Endothelial cell of coronary artery (primary cell): ENCODE measurements around the gene PAN2. TPM values are rescaled to one million over a fixed set of nuclear protein-coding genes. Genes with fewer than 3 reads are reported as not detected.

Experiments used
- total RNA-seq: library from RNA; depleted of rRNA; stranded (reverse); fragments of >200 nt; gene quantifications from 2 replicates; pipeline ENCODE4 v1.2.3, GENCODE V29; 2014

Gene PAN2
- total RNA-seq, result 9.3 and 21.7 TPM in 2 replicates

DNA sequence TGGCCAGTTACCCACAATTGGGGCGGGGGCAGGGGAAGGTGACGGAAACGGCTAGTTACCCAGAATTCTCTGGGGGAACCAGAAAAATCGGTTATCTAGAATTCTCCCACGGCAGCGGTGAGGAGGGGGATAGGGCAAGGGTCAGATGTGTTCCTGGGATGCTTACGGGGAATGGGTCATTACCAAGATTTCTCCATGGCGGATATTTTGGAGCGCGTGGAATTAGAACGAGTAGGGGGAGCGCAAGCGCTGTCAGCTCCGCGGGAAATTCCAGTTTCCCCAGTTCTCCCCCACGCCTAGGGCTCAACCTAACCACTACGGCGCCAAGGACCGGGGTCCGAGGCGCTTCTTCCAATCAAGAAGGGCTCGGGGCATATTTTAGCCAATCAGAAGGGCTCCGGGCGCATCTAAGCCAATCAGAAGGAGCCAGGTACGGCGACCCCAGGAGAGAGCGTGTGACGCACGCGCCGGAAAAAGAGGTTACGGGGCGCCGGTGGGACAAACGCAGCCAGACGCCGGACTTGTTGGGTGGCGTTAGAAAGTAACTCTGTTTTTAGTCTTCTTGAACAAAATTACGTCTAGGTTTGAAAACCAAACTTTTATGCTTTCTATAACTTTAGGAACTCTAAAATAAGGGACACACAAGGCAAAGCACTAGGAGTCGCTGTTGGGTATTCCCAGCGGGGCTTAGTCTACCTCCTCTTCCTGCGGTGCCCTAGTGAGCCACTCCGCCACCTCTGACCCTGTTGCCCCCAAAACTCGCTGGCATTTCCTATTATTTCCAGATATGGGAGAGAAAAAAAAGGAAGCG is at the start of gene PAN2:
PAN2 (minus strand) TSS at position 322 of the 811 bp plus-strand sequence. CDS start 906 bp downstream, outside the sequence.

GRCh38 chr12:56362130-56363059 is 28.6 kb upstream of the PAN2 start, which contains the start of gene APOF:
TSS of gene APOF (minus strand) at chr12:56362857. CDS start at chr12:56362745, 112 bp downstream.

DNA sequence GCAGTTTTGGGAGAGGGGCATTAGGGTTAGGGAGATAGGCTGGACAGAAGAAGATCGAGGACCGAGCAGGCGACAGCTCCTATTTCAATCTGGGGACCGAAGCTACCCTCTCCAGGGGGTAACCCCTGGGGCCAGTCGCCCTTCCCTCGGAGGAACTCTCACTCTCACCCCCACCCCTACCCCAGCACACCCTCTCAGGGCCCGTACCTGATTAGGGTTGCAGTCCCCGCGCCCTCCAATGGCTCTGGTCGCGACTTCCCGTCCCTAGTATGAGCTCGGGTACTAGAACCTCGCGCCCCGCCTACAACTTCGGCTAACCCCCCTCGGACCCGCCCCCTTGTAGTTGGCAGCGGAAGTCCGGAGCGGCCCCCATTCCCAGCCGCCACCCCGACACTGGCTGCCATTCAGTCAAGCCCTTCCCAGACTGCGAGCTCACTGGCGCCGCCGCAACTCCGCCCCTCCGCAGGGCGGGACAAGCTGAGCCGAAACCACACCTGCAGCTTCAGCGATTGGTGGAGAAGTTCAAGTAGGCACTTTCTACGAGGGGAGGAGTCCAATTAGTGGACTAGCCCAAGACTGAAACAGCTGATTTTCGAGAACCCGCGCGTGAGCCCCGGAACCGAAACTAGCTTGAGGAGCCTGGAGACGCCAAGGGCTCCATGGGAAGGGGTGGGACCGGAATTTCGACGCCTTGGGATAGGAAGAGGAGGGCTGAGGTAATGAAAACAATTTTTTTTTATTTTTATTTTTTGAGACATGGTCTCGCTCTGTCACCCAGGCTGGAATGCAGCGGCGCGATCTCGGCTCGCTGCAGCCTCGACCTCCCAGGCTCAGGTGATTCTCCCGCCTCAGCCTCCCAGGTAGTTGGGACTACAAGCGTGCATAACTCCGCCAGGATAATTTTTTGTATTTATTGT is 26.3 kb upstream of the PAN2 start, which contains the start of gene STAT2:
STAT2 (minus strand) TSS at position 257 of the 917 bp plus-strand sequence. CDS start 3,536 bp downstream, outside the sequence.

DNA sequence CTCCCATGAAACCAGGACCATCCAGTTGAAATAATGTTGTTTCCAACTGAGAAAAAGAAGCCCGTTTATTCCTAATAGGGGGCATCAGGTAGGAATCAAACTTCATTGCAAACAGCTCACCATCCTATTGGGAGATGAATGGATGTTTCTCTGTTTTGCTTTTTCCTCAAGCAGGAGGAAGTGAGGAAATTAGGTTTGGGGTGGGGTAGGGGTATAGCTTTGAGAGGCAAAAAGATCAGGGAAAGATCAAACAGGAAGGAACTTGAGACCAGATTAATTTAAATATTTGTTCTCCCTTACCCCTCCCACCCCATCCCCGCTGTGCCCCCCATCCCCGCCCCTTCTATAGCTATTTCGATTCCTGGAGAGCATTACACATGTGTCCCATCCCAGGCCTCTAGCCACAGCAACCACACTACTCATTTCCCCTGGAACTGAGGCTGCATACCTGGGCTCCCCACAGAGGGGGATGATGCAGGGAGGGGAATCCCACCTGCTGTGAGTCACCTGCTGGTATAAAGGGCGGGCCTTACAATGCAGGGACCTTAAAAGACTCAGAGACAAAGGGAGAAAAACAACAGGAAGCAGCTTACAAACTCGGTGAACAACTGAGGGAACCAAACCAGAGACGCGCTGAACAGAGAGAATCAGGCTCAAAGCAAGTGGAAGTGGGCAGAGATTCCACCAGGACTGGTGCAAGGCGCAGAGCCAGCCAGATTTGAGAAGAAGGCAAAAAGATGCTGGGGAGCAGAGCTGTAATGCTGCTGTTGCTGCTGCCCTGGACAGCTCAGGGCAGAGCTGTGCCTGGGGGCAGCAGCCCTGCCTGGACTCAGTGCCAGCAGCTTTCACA is 4.7 kb upstream of the PAN2 start, which contains the start of gene IL23A:
IL23A (plus strand) TSS at position 577 of the 850 bp plus-strand sequence; CDS start at position 738, 161 bp downstream.

DNA sequence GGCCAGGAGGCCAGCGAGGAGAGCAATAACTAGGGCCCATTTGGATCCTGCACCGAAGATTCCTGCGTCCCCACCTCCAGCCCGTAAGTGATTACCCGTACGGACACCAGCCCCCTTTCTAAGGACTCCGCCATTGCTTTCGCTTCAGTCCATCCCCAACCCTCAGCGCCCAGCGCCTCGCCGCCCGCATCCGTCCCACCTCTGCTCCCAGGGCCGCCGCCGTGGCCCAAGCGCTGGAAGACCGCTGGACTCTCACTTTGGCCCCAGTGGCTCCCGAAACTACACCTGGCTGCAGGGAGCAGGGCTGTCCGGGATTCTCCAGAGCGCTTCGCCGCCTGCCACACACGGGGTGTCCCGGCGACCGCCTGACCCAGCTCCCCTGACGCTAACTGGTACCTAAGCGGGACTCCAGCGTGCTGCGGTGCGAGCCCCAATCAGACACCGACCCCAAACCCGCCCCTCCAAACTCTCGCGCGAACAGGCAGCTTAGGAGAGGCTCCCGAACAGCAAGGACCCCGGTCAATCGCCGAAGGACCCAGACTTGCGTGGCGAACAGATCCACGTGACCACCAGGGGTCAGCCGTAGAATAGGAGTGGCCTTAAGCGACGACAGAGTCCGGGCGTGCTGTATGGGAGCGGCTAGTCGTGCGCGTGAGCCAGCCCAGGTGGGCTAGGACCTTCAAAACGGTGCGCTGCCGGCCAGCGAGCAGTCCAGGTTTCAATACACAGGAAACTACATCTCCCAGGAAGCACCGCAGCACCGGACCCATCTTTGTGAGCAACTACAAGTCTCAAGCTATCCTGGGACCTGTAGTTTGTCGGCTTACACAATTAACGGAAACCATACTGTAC is 18.0 kb downstream of the PAN2 start, which contains the start of gene CNPY2:
CNPY2 (minus strand) TSS at position 367 of the 852 bp plus-strand sequence. CDS start 771 bp downstream, outside the sequence.

DNA sequence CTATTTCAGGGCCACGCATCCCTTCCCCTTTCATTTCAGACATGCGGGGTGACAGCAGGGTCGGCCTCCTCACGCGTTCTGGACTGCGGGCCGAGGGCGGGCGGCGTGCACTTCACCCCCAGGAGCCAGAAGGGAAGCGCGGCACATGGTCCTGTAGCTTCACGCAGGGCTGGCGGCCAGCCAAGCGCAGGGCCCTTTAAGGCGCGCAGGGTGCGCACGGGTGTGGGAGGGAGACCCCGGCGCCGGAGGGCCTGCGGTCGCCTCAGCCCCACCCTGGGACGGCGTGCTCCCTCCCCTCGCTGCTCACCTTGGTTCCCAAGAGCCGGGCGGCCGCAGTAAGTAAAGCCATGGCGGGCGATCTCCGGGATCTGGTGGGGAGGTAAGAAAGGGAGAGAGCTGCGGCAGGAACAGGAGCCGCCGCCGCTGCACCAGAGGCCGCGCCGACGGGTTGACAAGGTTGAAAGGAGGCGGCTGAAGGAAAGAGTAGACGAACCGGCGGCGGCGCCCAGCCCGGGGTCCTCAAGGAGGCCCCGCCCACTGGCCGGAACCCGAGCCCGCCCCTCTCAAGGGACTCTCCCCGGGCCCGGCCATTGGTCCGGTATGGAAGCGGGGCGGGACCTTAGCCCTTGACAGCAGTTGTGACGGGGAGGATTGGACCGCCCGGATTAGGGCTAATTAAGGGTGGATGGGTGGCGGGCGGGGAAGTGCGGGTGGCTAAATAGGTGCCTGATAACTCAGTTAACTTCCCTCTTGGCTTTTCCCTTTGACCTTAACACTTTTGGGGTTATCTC is 33.8 kb downstream of the PAN2 start, which contains the start of gene CS:
CS (minus strand) TSS at position 478 of the 791 bp plus-strand sequence; CDS start at position 349, 129 bp downstream.

DNA sequence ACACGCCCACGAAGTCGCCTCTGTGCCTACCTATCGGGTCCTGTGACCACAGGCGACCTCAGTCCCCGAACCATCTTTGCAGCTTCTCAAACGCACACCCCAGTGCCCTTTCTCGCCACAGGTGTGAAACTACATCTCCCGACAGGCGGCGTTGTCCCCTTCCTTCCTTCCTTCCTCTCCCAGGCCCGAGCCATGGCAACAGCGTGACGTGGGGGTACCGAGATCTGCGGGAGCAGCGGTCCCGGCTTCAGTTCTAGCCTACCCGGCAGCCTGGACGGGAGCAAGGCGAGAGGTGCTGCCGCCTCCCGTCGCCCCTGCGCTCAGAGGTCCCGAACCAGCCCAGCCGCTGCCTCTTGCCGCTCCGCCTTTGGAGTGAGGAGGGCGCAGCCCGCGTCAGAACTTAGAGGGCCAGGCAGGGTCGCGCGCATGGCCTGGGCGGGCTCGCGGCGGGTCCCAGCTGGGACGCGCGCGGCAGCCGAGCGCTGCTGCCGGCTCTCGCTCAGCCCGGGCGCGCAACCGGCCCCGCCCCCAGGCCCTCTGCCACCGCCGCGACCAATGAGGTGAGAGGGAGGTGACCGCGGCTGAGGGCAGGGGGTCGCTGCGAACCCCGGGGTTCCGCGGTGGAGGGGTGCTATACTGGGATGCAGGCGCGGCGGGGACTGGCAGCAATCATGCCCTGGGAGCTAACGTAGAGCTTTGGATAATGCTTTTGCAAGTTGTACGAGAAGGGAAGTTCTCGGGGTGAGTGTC is 66.9 kb downstream of the PAN2 start, which contains the start of gene COQ10A:
COQ10A (plus strand) TSS at position 250 of the 750 bp plus-strand sequence; CDS start at position 427, 177 bp downstream.

Other genes with a start within 250 kb of the PAN2 start
- 192 and 236 TPM in 2 replicates for gene PA2G4, start 229.4 kb downstream of the PAN2 start, total RNA-seq
- 3,974 and 4,205 TPM in 2 replicates for gene RPL41, start 217.4 kb downstream of the PAN2 start, total RNA-seq
- 5.1 and 6.2 TPM in 2 replicates for gene ZC3H10, start 215.7 kb downstream of the PAN2 start, total RNA-seq
- 227 and 255 TPM in 2 replicates for gene ESYT1, start 205.7 kb downstream of the PAN2 start, total RNA-seq
- 83.9 and 94.6 TPM in 2 replicates for gene MYL6B, start 181.4 kb downstream of the PAN2 start, total RNA-seq
- gene MYL6, start 175.6 kb downstream of the PAN2 start, total RNA-seq, result 4,931 and 5,496 TPM in 2 replicates
- gene SMARCC2, start 144.5 kb downstream of the PAN2 start, total RNA-seq, result 42.2 and 53.4 TPM in 2 replicates
- 103 and 144 TPM in 2 replicates for gene RNF41, start 112.1 kb downstream of the PAN2 start, total RNA-seq
- gene NABP2, start 109.7 kb downstream of the PAN2 start, total RNA-seq, result 22.6 and 29.8 TPM in 2 replicates
- not detected in 2 replicates for gene SLC39A5, start 103.9 kb downstream of the PAN2 start, total RNA-seq
- gene ANKRD52, start 75.6 kb downstream of the PAN2 start, total RNA-seq, result 16.0 and 22.5 TPM in 2 replicates
- 5.5 and 6.3 TPM in 2 replicates for gene COQ10A, start 67.1 kb downstream of the PAN2 start, total RNA-seq
- gene CS, start 33.7 kb downstream of the PAN2 start, total RNA-seq, result 115 and 136 TPM in 2 replicates
- 45.4 and 74.6 TPM in 2 replicates for gene CNPY2, start 18.0 kb downstream of the PAN2 start, total RNA-seq
- gene IL23A, start 4.9 kb upstream of the PAN2 start, total RNA-seq, result not detected in 2 replicates
- 56.8 and 68.1 TPM in 2 replicates for gene STAT2, start 26.1 kb upstream of the PAN2 start, total RNA-seq
- gene APOF, start 28.9 kb upstream of the PAN2 start, total RNA-seq, result not detected in 2 replicates
- 7.7 and 13.3 TPM in 2 replicates for gene TIMELESS, start 115.4 kb upstream of the PAN2 start, total RNA-seq
- not detected in 2 replicates for gene MIP, start 120.7 kb upstream of the PAN2 start, total RNA-seq
- gene SPRYD4, start 134.6 kb upstream of the PAN2 start, total RNA-seq, result 1.0 and 1.3 TPM in 2 replicates
- gene GLS2, start 154.2 kb upstream of the PAN2 start, total RNA-seq, result under 0.01 and 0.18 TPM in 2 replicates
- gene RBMS2, start 187.8 kb upstream of the PAN2 start, total RNA-seq, result 25.3 and 32.6 TPM in 2 replicates